ENCODE data around the gene LYPD6.

DNA sequence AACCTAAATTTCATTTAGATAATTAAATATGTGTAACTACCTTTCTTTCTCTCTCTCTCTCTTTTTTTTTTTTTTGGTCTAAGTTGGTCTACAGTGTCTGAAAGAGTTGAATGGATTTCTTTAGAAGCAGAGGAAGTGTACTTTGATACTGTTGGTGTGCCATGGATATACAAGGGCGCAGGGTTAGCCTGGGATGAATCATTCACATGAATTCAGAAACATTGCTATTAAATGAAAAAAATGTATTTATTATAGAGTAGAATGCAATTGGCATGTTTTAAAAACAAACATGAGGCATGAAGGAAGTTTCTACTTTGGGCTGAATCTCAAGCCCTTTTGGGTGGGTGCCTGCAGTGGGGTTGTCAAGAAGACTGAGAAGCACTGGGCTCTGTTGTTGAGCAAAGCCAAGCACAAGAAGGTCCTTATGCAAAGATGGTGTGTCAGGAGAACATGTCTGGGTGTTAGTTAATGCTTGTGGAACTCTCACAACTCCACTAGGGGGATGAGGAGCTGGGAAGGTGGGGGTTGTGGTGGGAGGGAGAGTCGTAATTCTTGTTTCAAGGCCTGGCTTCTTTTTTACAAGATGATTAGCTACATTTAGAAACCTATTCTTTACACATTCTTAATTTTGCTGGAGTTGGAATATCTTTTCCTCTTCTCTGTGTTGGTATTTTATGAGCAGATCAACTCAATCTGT lies 57.9 kb downstream of the LYPD6 start:
- TF ChIP-seq EZH2 (IDR thresholded peaks at IDR 0.05; ENCODE audit: low read depth, unreplicated experiment) (no peak), CTCF (conservative IDR thresholded peaks at IDR 0.05; ENCODE audit: low read depth in 2 of 2) (peak; percentile 49 to 50), POLR2AphosphoS5 (IDR thresholded peaks at IDR 0.05; ENCODE audit: low read depth) (no peak), CREB1 (CRISPR knock-in tag; IDR thresholded peaks at IDR 0.05; ENCODE audit: low read depth) (no peak), NANOG (IDR thresholded peaks at IDR 0.05; ENCODE audit: borderline replicate concordance) (no peak), EZH2phosphoT487 (IDR thresholded peaks at IDR 0.05; ENCODE audit: unreplicated experiment) (no peak), JUNB (IDR thresholded peaks at IDR 0.05; ENCODE audit: unreplicated experiment) (no peak), STAT1 (IDR thresholded peaks at IDR 0.05; ENCODE audit: unreplicated experiment) (no peak), ZNF114 (CRISPR knock-in tag; IDR thresholded peaks at IDR 0.05) (no peak), ZNF331 (CRISPR knock-in tag; IDR thresholded peaks at IDR 0.05; ENCODE audit: low read depth) (no peak)
- TF ChIP-seq, protein P1, sequence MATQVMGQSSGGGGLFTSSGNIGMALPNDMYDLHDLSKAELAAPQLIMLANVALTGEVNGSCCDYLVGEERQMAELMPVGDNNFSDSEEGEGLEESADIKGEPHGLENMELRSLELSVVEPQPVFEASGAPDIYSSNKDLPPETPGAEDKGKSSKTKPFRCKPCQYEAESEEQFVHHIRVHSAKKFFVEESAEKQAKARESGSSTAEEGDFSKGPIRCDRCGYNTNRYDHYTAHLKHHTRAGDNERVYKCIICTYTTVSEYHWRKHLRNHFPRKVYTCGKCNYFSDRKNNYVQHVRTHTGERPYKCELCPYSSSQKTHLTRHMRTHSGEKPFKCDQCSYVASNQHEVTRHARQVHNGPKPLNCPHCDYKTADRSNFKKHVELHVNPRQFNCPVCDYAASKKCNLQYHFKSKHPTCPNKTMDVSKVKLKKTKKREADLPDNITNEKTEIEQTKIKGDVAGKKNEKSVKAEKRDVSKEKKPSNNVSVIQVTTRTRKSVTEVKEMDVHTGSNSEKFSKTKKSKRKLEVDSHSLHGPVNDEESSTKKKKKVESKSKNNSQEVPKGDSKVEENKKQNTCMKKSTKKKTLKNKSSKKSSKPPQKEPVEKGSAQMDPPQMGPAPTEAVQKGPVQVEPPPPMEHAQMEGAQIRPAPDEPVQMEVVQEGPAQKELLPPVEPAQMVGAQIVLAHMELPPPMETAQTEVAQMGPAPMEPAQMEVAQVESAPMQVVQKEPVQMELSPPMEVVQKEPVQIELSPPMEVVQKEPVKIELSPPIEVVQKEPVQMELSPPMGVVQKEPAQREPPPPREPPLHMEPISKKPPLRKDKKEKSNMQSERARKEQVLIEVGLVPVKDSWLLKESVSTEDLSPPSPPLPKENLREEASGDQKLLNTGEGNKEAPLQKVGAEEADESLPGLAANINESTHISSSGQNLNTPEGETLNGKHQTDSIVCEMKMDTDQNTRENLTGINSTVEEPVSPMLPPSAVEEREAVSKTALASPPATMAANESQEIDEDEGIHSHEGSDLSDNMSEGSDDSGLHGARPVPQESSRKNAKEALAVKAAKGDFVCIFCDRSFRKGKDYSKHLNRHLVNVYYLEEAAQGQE (IDR thresholded peaks at IDR 0.05; ENCODE audit: unreplicated experiment): no peak
- TF ChIP-seq, protein P2, sequence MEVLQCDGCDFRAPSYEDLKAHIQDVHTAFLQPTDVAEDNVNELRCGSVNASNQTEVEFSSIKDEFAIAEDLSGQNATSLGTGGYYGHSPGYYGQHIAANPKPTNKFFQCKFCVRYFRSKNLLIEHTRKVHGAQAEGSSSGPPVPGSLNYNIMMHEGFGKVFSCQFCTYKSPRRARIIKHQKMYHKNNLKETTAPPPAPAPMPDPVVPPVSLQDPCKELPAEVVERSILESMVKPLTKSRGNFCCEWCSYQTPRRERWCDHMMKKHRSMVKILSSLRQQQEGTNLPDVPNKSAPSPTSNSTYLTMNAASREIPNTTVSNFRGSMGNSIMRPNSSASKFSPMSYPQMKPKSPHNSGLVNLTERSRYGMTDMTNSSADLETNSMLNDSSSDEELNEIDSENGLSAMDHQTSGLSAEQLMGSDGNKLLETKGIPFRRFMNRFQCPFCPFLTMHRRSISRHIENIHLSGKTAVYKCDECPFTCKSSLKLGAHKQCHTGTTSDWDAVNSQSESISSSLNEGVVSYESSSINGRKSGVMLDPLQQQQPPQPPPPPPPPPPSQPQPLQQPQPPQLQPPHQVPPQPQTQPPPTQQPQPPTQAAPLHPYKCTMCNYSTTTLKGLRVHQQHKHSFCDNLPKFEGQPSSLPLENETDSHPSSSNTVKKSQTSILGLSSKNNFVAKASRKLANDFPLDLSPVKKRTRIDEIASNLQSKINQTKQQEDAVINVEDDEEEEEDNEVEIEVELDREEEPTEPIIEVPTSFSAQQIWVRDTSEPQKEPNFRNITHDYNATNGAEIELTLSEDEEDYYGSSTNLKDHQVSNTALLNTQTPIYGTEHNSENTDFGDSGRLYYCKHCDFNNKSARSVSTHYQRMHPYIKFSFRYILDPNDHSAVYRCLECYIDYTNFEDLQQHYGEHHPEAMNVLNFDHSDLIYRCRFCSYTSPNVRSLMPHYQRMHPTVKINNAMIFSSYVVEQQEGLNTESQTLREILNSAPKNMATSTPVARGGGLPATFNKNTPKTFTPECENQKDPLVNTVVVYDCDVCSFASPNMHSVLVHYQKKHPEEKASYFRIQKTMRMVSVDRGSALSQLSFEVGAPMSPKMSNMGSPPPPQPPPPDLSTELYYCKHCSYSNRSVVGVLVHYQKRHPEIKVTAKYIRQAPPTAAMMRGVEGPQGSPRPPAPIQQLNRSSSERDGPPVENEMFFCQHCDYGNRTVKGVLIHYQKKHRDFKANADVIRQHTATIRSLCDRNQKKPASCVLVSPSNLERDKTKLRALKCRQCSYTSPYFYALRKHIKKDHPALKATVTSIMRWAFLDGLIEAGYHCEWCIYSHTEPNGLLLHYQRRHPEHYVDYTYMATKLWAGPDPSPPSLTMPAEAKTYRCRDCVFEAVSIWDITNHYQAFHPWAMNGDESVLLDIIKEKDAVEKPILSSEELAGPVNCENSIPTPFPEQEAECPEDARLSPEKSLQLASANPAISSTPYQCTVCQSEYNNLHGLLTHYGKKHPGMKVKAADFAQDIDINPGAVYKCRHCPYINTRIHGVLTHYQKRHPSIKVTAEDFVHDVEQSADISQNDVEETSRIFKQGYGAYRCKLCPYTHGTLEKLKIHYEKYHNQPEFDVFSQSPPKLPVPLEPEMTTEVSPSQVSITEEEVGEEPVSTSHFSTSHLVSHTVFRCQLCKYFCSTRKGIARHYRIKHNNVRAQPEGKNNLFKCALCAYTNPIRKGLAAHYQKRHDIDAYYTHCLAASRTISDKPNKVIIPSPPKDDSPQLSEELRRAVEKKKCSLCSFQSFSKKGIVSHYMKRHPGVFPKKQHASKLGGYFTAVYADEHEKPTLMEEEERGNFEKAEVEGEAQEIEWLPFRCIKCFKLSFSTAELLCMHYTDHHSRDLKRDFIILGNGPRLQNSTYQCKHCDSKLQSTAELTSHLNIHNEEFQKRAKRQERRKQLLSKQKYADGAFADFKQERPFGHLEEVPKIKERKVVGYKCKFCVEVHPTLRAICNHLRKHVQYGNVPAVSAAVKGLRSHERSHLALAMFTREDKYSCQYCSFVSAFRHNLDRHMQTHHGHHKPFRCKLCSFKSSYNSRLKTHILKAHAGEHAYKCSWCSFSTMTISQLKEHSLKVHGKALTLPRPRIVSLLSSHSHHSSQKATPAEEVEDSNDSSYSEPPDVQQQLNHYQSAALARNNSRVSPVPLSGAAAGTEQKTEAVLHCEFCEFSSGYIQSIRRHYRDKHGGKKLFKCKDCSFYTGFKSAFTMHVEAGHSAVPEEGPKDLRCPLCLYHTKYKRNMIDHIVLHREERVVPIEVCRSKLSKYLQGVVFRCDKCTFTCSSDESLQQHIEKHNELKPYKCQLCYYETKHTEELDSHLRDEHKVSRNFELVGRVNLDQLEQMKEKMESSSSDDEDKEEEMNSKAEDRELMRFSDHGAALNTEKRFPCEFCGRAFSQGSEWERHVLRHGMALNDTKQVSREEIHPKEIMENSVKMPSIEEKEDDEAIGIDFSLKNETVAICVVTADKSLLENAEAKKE (CRISPR knock-in tag; IDR thresholded peaks at IDR 0.05): 0 out of 2 replicates have a peak, but pooled peaks have one; percentile 20
- TF ChIP-seq, protein P3, sequence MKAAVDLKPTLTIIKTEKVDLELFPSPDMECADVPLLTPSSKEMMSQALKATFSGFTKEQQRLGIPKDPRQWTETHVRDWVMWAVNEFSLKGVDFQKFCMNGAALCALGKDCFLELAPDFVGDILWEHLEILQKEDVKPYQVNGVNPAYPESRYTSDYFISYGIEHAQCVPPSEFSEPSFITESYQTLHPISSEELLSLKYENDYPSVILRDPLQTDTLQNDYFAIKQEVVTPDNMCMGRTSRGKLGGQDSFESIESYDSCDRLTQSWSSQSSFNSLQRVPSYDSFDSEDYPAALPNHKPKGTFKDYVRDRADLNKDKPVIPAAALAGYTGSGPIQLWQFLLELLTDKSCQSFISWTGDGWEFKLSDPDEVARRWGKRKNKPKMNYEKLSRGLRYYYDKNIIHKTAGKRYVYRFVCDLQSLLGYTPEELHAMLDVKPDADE (IDR thresholded peaks at IDR 0.05): no peak

All from GM23338 (cell line).